BJ (cell line): ENCODE results near the gene FAM131B. TPM values are rescaled to one million over a fixed set of nuclear protein-coding genes. Genes with fewer than 3 reads are reported as not detected.

Source experiments
- CTCF ChIA-PET: fragments of 350-600 bp; formaldehyde crosslinking; extraction: SDS; loops from one replicate; lab custom pipeline; 2021; ENCODE audit warnings: antibody characterized with exemption, inconsistent platforms; lab: Yijun Ruan, JAX
- POLR2A ChIA-PET: fragments of 300-600 bp; sonication (Branson Sonifier 250); formaldehyde crosslinking; extraction: SDS; loops from one replicate; lab custom pipeline; 2021; ENCODE audit warnings: antibody characterized with exemption; lab: Charles Lee
- DNase-seq: peaks from one replicate; pipeline ENCODE4 v3.0.0-alpha.2; 2011; ENCODE audit warnings: low read depth
- H3K27me3 ChIP-seq: 2 replicates; pipeline ENCODE4 v1.6.0; 2011; ENCODE audit warnings: low read length; ENCODE audit not compliant: control insufficient read depth, insufficient read depth
- H3K36me3 ChIP-seq: 2 replicates; pipeline ENCODE4 v1.5.1; 2011; ENCODE audit warnings: low read length; ENCODE audit not compliant: control insufficient read depth, insufficient read depth
- H3K4me3 ChIP-seq: 2 replicates; pipeline ENCODE4 v1.5.1; 2011; ENCODE audit warnings: low read depth, mild to moderate bottlenecking, control low read depth, low read length
- polyA plus RNA-seq: library from polyadenylated mRNA; depleted of rRNA; stranded (reverse); fragments of >200 nt; gene quantifications from 2 replicates; pipeline ENCODE4 v1.2.3, GENCODE V29; 2011
- TF ChIP-seq, protein P1 (sequence below): IDR thresholded peaks from 2 replicates; pipeline ENCODE4 v1.5.1; 2011; ENCODE audit warnings: low read depth, mild to moderate bottlenecking, control low read depth, inconsistent platforms, low read length, moderate library complexity; ENCODE audit not compliant: insufficient read depth

The FAM131B gene
- polyA plus RNA-seq, 1 experiment, result 2.9 TPM

DNA sequence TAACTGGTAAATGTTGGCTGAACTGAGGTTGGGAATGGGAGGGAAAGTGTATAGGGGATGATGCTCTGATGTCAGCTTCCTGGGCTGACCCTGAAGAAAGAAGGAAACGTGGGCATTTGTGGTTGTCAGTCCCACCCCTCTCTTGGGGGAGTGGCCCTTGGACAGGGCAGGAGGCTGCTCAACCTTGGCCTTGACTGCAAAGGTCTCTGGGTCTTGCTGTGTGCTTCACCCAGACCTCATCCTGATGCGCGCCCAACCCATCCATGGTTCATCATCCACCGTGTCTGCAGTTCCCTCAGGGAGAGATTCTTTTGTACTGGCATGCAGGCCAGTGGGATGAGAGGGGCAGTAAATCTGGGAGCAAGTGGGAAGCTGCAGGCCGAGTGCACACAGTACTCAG is 13.9 kb upstream of the FAM131B start:
- Histone ChIP-seq H3K4me3 (no peak overlapping the region), H3K27me3 (no peaks in the 10 kb centered on the region), H3K36me3 (no peaks in the 10 kb centered on the region)
- DNase-seq, result no peak
- TF ChIP-seq, protein P1, sequence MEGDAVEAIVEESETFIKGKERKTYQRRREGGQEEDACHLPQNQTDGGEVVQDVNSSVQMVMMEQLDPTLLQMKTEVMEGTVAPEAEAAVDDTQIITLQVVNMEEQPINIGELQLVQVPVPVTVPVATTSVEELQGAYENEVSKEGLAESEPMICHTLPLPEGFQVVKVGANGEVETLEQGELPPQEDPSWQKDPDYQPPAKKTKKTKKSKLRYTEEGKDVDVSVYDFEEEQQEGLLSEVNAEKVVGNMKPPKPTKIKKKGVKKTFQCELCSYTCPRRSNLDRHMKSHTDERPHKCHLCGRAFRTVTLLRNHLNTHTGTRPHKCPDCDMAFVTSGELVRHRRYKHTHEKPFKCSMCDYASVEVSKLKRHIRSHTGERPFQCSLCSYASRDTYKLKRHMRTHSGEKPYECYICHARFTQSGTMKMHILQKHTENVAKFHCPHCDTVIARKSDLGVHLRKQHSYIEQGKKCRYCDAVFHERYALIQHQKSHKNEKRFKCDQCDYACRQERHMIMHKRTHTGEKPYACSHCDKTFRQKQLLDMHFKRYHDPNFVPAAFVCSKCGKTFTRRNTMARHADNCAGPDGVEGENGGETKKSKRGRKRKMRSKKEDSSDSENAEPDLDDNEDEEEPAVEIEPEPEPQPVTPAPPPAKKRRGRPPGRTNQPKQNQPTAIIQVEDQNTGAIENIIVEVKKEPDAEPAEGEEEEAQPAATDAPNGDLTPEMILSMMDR, result no peak
- CTCF ChIA-PET, result interaction anchor here (2.1 kb wide), 1 partner anchor 12 kb away, joined by 8 read pairs; no protein-coding TSS in a partner anchor
- POLR2A ChIA-PET, result no interaction called here

GRCh38 chr7:143375298-143376034 is 13.0 kb upstream of the FAM131B start:
- POLR2A ChIA-PET, result no interaction called here
- TF ChIP-seq, protein P1, result no peak
- CTCF ChIA-PET, result interaction anchor here (0.6 to 2.1 kb wide), 4 partner anchors 9 to 40 kb away, joined by 3 to 8 read pairs (median 3); no protein-coding TSS in a partner anchor
- H3K36me3 ChIP-seq, result no peaks in the 10 kb centered on the region
- no peaks in the 10 kb centered on the region for H3K27me3 ChIP-seq
- H3K4me3 ChIP-seq, result no peak overlapping the region
- no peak for DNase-seq

GRCh38 chr7:143374561-143374960 is 12.0 kb upstream of the FAM131B start:
- ChIA-PET CTCF (interaction anchor here (0.8 to 2.1 kb wide), 3 partner anchors 10 to 37 kb away, joined by 3 to 8 read pairs (median 3); no protein-coding TSS in a partner anchor), POLR2A (no interaction called here)
- Histone ChIP-seq H3K36me3 (no peaks in the 10 kb centered on the region), H3K27me3 (no peaks in the 10 kb centered on the region), H3K4me3 (no peak overlapping the region)
- DNase-seq, result no peak
- TF ChIP-seq, protein P1, result no peak

DNA sequence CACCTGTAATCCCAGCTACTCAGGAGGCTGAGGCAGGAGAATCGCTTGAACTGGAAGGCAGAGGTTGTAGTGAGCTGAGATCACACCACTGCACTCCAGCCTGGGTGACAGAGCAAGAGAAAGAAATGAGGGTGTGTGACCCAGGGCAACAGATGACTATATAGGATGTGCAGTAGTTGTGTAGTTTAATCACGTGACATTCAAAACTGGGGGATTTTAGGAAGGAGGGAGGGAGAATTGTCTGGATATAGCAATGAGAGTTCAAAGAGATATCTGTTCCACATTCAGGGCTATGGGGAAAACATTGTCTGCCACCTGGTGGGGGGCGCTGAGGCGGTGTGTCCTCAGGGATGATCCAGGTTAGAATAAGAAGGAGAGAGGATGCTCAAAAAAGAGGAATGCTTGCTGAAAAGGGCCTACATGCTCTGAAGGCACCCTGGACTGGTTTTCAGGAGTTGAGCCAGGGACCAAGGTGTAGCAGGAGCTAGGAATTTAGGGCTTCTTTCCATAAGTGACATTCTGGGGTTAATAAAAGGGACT is 10.8 kb upstream of the FAM131B start:
- no peaks in the 10 kb centered on the region for H3K36me3 ChIP-seq
- CTCF ChIA-PET, result interaction anchor here (1.1 kb wide), 1 partner anchor 110 kb away, joined by 3 read pairs; the partner anchor contains the start of gene GSTK1
- POLR2A ChIA-PET, result no interaction called here
- H3K4me3 ChIP-seq, result no peak overlapping the region
- DNase-seq, result no peak
- H3K27me3 ChIP-seq, result no peaks in the 10 kb centered on the region
- TF ChIP-seq, protein P1, result no peak

DNA sequence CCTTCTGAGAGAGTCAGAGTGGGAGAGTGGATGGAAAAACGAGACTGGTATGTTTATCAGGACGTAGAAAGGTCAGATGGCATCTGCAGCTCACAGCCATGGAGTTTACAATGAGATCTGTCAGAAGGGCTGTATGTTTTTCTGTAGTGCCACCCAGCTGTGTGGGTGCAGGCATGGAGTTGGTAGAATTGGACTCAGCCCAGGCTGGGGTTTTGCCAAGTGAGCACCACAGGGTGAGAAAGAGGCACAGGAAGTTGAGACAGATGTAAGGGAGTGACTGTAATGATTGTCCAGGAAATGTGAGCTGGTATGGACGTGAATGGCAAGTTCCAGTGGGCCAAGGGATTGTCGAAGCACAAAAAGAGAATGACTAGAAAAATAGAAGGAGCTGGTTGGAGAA is 9.6 kb upstream of the FAM131B start:
- ChIA-PET CTCF (interaction anchor here (1.1 to 4.6 kb wide), 3 partner anchors 8 to 109 kb away, joined by 3 to 30 read pairs (median 3); partner anchors contain the start of gene GSTK1), POLR2A (no interaction called here)
- Histone ChIP-seq H3K4me3 (no peak overlapping the region), H3K27me3 (no peaks in the 10 kb centered on the region; the same call in 1 of the 2 replicates), H3K36me3 (no peaks in the 10 kb centered on the region)
- TF ChIP-seq, protein P1, result no peak
- no peak for DNase-seq
